NT2/D1 (cell line): Measurements from ENCODE around the gene PAGE4.

Experiments
- DNase-seq: peaks from one replicate; pipeline ENCODE4 v3.0.0-alpha.2; 2011; ENCODE audit warnings: low read depth, low spot score
- H3K27me3 ChIP-seq: 2 replicates; pipeline ENCODE4 v1.6.0; 2011; ENCODE audit warnings: mild to moderate bottlenecking; ENCODE audit not compliant: insufficient read length, insufficient read depth
- H3K36me3 ChIP-seq: 2 replicates; pipeline ENCODE4 v1.6.1; 2011; ENCODE audit warnings: mild to moderate bottlenecking, low read length, mixed read lengths; ENCODE audit not compliant: insufficient read depth, insufficient read length
- H3K4me1 ChIP-seq: 2 replicates; pipeline ENCODE4 v1.5.1; 2011; ENCODE audit not compliant: insufficient read depth, insufficient read length
- H3K4me3 ChIP-seq: 2 replicates; pipeline ENCODE4 v1.5.1; 2011; ENCODE audit warnings: low read depth; ENCODE audit not compliant: insufficient read length
- H3K9ac ChIP-seq: 2 replicates; pipeline ENCODE4 v1.6.0; 2011; ENCODE audit warnings: low read depth; ENCODE audit not compliant: insufficient read length
- H3K9me3 ChIP-seq: 2 replicates; pipeline ENCODE4 v1.5.1; 2011; ENCODE audit warnings: mild to moderate bottlenecking, low read length; ENCODE audit not compliant: insufficient read depth
- SUZ12 ChIP-seq: IDR thresholded peaks from 2 replicates; pipeline ENCODE4 v1.6.1; 2011; ENCODE audit not compliant: insufficient read length, insufficient read depth; ENCODE audit errors: extremely low read depth
- YY1 ChIP-seq: IDR thresholded peaks from 2 replicates; pipeline ENCODE4 v1.6.1; 2011; ENCODE audit not compliant: insufficient read length, insufficient read depth
- ZNF274 ChIP-seq: IDR thresholded peaks from 2 replicates; pipeline ENCODE4 v1.6.1; 2011; ENCODE audit warnings: mild to moderate bottlenecking, low read depth, low read length

Gene PAGE4, protein sequence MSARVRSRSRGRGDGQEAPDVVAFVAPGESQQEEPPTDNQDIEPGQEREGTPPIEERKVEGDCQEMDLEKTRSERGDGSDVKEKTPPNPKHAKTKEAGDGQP

GRCh38 chrX:49829016-49829415 is at the start of gene PAGE4:
Gene PAGE4 (plus strand): TSS chrX:49829303. CDS start chrX:49830429, 1,126 bp downstream.
- TF ChIP-seq SUZ12 (no peak), YY1 (no peak), ZNF274 (no peak)
- Histone ChIP-seq H3K27me3 (no peaks in the 10 kb centered on the region), H3K36me3 (no peaks in the 10 kb centered on the region), H3K9ac (no peak within 1 kb of the TSS), H3K4me3 (no peak within 1 kb of the TSS), H3K4me1 (no peaks in the 10 kb centered on the region), H3K9me3 (no peaks in the 10 kb centered on the region)
- no peak for DNase-seq

GRCh38 chrX:49784747-49785280 is 44.3 kb upstream of the PAGE4 start:
- Histone ChIP-seq H3K9ac (no peak overlapping the region), H3K9me3 (no peaks in the 10 kb centered on the region), H3K4me1 (no peaks in the 10 kb centered on the region), H3K27me3 (no peaks in the 10 kb centered on the region), H3K36me3 (no peaks in the 10 kb centered on the region), H3K4me3 (no peak overlapping the region)
- no peak for DNase-seq
- TF ChIP-seq SUZ12 (no peak), ZNF274 (no peak), YY1 (no peak)

GRCh38 chrX:49792376-49792775 is 36.7 kb upstream of the PAGE4 start:
- no peak for TF ChIP-seq ZNF274
- TF ChIP-seq SUZ12: no peak
- no peak for TF ChIP-seq YY1
- no peak overlapping the region for H3K4me3 ChIP-seq
- H3K36me3 ChIP-seq: no peaks in the 10 kb centered on the region
- no peak overlapping the region for H3K9ac ChIP-seq
- H3K9me3 ChIP-seq: no peaks in the 10 kb centered on the region
- no peaks in the 10 kb centered on the region for H3K27me3 ChIP-seq
- no peaks in the 10 kb centered on the region for H3K4me1 ChIP-seq
- DNase-seq: no peak

- no peak for DNase-seq
- H3K27me3 ChIP-seq: no peaks in the 10 kb centered on the region
- no peak overlapping the region for H3K9ac ChIP-seq
- no peaks in the 10 kb centered on the region for H3K36me3 ChIP-seq
- H3K4me1 ChIP-seq: no peaks in the 10 kb centered on the region
- no peak for TF ChIP-seq SUZ12
- TF ChIP-seq YY1: no peak
- TF ChIP-seq ZNF274: no peak
- no peak overlapping the region for H3K4me3 ChIP-seq
- no peaks in the 10 kb centered on the region for H3K9me3 ChIP-seq
These were observed 35.4 kb upstream of the PAGE4 start for GRCh38 chrX:49793686-49794085.

- Histone ChIP-seq H3K9me3 (no peaks in the 10 kb centered on the region), H3K27me3 (no peaks in the 10 kb centered on the region), H3K4me3 (no peak overlapping the region), H3K9ac (no peak overlapping the region), H3K4me1 (no peaks in the 10 kb centered on the region), H3K36me3 (no peaks in the 10 kb centered on the region)
- DNase-seq: no peak
- TF ChIP-seq ZNF274 (no peak), YY1 (no peak)
These were observed 29.3 kb upstream of the PAGE4 start for GRCh38 chrX:49799828-49800227.

- DNase-seq: no peak
- no peaks in the 10 kb centered on the region for H3K9me3 ChIP-seq
- no peaks in the 10 kb centered on the region for H3K27me3 ChIP-seq
- H3K9ac ChIP-seq: no peak overlapping the region
- no peak overlapping the region for H3K4me3 ChIP-seq
- H3K36me3 ChIP-seq: no peaks in the 10 kb centered on the region
- no peaks in the 10 kb centered on the region for H3K4me1 ChIP-seq
- no peak for TF ChIP-seq ZNF274
- TF ChIP-seq YY1: no peak
- TF ChIP-seq SUZ12: no peak
These were observed 19.0 kb upstream of the PAGE4 start for GRCh38 chrX:49809891-49810632.

DNA sequence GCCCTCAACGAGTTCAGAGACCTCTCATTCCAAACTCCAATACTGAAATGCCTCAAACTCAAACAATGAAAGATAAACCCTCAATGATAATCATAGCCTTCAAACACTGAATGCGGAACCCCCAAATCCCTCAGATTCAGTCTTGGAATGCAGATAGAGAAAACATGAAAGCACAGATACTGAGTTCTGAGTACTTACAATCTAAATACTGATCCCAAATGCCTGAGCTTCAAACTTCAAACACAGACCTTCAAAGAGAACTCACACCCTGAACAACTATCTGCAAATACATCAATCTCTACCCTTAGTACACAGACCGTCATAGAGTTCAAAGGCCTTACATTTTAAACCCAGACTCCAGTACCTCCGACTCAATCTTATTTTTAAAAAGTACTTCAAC is 16.9 kb upstream of the PAGE4 start:
- H3K4me3 ChIP-seq: no peak overlapping the region
- H3K4me1 ChIP-seq: no peaks in the 10 kb centered on the region
- no peaks in the 10 kb centered on the region for H3K36me3 ChIP-seq
- H3K9ac ChIP-seq: no peak overlapping the region
- TF ChIP-seq SUZ12: no peak
- TF ChIP-seq YY1: no peak
- TF ChIP-seq ZNF274: no peak
- H3K27me3 ChIP-seq: no peaks in the 10 kb centered on the region
- H3K9me3 ChIP-seq: no peaks in the 10 kb centered on the region
- no peak for DNase-seq
